GM12874 (cell line): Measurements from ENCODE around the gene GCC1.

ENCODE experiments used
- CTCF ChIP-seq: IDR thresholded peaks from 2 replicates; pipeline ENCODE4 v1.5.1; 2011; ENCODE audit warnings: low read depth, mild to moderate bottlenecking, control low read depth, low read length, moderate library complexity; ENCODE audit not compliant: insufficient read depth

GCC1 gene

GRCh38 chr7:127551941-127552340 lies 33.5 kb downstream of the GCC1 start:
- no peak for TF ChIP-seq CTCF

- no peak for TF ChIP-seq CTCF
Measured at GRCh38 chr7:127550247-127550646, 35.1 kb downstream of the GCC1 start.

- no peak for TF ChIP-seq CTCF
Measured at GRCh38 chr7:127546313-127546712, 39.1 kb downstream of the GCC1 start.

- no peak for TF ChIP-seq CTCF
Measured at GRCh38 chr7:127541548-127541947, 43.8 kb downstream of the GCC1 start.

GRCh38 chr7:127539116-127539515 lies 46.3 kb downstream of the GCC1 start:
- TF ChIP-seq CTCF, result no peak

- TF ChIP-seq CTCF, result no peak
Measured at GRCh38 chr7:127536741-127537140, 48.7 kb downstream of the GCC1 start.

GRCh38 chr7:127536394-127536691 lies 49.1 kb downstream of the GCC1 start:
- TF ChIP-seq CTCF, result no peak
